HG02938 (cell line): Measurements from ENCODE around the gene LDLRAD3.

ENCODE experiments used
- ATAC-seq: cut with Tn5 transposase; IDR thresholded peaks from one replicate; pipeline ENCODE4 v1.9.1; 2021; ENCODE audit warnings: mild to moderate bottlenecking, moderate library complexity; ENCODE audit not compliant: unreplicated experiment

Gene LDLRAD3

DNA sequence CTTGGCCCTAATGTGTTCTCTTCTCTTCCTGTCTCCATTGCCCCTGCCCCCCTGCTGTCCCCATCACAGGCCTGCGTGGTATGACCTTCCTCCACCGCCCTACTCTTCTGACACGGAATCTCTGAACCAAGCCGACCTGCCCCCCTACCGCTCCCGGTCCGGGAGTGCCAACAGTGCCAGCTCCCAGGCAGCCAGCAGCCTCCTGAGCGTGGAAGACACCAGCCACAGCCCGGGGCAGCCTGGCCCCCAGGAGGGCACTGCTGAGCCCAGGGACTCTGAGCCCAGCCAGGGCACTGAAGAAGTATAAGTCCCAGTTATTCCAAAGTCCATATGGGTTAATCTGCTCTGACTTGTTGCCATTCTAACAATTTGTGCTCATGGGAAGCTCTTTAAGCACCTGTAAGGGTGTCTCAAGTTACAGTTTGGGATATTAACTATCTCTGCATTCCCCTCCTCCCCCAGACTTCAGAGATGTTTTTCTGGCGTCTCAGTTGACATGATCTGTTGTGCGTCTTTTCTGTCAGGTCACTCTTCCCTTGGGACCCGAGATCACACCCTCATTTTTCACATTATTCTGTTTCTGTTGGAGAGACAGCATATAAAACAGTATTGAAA, 285.3 kb downstream of the LDLRAD3 start:
- no peak for ATAC-seq

DNA sequence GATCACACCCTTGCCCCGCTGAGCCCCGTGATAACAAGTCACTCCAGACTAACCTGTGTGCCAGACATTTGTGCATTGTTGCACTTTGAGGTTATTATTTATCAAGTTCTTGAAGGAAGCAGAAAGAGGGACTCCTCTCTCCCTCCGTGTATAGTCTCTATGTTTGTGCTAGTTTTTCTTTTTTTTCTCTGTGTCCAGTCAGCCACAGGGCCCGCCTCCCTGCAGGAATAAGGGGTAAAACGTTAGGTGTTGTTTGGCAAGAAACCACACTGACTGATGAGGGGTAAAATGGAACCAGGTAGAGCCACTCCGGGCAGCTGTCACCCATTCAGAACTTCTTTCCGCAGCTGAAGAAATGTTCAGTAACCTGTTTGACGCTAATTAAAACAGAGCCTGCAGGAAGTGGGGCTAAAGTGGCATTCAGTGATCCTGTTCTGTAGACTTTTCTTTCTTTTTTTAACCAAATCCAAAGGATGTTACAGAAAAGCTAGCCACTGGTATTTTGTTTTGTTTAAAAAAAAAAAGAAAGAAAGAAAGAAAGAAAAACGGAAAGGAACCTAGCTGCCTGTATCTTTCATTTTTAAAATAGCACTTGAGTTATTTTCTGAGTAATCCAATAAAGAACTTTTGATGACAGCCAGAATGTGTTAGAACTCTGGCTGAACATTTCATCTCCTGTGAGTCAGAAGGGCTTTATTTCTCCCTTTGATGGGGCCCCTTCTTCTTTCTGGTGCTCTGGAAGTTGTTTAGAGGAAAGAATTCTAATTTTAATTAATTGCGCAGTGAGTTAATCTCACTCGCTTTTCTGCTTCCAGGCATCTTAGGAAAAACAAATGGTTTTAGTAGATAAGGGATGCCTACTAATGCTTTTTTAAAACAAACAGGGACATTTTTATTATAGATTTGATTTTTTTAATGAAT, 287.2 kb downstream of the LDLRAD3 start:
- ATAC-seq: no peak

DNA sequence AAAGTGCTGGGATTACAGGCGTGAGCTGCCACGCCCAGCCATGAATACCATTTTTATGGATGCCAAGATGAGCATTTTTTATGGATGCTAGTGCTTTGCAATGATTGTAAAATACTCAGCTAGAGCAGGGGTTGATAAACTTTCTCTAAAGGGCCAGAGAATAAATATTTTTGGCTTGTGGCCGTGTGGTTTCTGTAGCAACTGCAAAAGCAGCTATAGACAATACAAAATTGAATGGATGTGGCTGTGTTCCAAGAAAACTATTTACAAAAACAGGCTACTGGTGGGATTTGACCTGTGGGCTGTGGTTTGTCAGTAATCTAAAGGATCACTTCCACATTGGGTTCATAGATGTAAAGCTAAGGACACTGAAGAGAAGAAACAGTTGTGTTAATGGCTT, 289.3 kb downstream of the LDLRAD3 start:
- no peak for ATAC-seq

GRCh38 chr11:36234825-36235224, 291.0 kb downstream of the LDLRAD3 start:
- ATAC-seq: no peak

- no peak for ATAC-seq
Measured at GRCh38 chr11:36235750-36236149, 291.9 kb downstream of the LDLRAD3 start.

- no peak for ATAC-seq
Measured at GRCh38 chr11:36237391-36237790, 293.5 kb downstream of the LDLRAD3 start.

DNA sequence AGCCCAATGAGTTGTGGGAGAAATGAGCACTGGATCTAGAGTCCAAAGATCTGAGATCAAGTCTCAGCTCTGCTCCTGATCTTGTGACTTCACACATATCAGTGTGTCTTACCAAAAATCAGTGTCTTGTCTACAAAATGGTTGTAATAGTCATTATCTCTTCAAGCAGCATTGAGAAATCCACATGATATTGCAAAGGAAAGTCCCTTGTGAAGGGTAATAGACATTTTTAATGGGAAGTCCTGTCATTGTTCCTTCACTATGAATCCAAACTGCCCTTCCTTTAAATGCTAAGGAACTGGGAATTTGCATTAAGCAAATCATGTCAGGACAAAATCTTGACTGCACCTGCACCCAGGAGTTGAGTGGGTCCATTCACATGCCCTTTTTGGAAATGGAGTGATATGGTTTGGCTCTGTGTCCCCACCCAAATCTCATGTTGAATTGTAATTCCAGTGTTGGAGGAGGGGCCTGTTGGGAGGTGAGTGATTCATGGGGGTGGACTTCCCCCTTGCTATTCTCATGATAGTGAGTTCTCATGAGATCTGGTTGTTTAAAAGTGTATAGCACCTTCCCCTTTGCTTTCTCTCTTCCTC, 294.3 kb downstream of the LDLRAD3 start:
- no peak for ATAC-seq

DNA sequence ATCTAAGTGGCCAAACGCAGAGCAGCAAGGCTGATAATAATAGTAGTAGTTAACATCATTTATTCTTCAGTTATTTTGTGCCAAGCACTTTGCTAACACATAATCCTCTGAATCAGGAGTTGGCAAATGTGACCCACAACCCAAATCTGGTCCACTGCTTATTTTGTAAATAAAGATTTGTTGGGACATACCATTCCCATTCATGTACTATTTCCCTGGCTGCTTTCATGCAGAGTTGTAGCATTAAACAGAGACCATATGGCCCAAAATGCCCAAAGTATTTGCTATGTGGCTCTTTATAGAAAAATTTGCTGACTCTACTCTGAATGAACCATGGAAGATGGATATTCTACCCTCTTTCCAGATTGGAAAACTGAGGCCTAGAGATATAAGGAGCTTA, 295.0 kb downstream of the LDLRAD3 start:
- no peak for ATAC-seq

- ATAC-seq: no peak
Measured at GRCh38 chr11:36239636-36240035, 295.8 kb downstream of the LDLRAD3 start.

DNA sequence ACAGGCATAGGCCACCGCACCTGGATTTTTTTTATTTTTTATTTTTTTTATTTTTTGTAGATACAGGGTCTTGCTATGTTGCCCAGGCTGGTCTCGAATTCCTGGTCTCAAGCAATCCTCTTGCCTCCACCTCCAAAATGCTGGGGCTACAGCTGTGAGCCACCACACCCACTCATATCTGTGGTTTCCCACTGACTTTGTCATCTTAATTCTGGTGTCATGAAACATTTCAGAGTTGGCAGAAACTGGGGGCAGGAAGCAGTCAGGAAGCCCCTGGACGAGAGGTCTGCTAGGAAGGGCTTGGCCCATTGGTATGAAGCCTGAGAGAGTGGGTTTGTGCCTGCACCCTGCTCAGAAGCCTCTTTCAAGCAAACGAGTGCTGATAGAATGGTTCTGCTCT, 296.3 kb downstream of the LDLRAD3 start:
- no peak for ATAC-seq

DNA sequence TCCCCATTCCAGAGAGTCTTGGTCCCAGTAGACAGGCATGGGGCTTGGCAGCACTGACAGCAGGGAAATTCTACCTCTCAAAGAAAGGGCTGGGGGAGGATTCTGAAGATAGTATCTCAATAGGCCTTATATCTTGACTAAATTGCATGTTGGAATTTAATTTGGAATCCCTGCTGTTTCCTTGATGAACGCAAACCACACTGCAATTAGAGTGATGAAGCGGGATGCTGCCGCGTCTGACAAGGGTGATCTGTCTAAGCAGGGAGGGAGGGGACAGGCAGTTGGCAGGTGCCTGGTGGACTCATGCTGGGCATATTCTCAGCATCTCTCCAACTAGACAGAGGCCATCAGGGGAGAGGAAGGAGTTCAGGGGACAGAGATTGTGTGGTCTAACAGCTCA, 296.9 kb downstream of the LDLRAD3 start:
- ATAC-seq: no peak

DNA sequence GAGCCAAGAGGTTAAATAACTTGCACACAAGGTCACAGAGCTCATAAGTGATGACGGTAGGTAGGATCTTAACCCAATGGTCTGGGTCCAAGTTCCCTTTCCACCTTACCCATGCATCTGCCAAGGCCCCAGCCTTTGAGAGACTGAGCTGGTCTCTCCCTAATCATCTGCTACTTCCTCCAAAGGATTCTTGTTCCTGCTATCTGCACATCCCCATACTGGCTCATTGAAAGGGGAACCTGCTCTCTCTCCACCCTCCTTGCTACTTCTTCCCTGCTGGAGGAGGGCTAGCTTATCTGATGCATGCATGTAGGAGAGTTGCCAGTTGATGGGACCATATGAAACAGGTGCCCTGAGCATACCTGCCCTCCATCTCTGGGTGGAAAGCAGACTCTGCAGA, 297.6 kb downstream of the LDLRAD3 start:
- no peak for ATAC-seq

GRCh38 chr11:36243641-36244040, 299.8 kb downstream of the LDLRAD3 start:
- ATAC-seq: no peak

DNA sequence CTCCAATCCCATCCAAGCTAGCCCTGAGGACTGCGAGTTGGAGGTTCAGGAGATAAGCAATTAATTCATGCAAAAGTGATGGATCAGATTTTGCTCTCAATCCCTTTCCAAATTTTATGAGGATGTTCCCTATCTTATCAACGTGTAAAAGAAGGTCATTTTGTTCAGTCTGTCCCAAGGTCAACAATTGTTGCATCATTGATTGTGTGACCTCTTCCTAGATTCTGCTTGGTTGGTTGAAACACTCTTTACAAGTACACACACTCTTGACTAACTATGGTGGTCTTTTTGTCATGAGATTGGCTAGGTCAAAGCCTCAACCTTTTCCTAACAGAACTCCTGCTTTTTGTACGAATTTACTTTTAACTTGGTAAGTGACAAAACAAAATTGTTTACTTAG, 303.6 kb downstream of the LDLRAD3 start:
- no peak for ATAC-seq

- no peak for ATAC-seq
Measured at GRCh38 chr11:36248436-36248835, 304.6 kb downstream of the LDLRAD3 start.

- no peak for ATAC-seq
Measured at GRCh38 chr11:36249246-36249645, 305.4 kb downstream of the LDLRAD3 start.

DNA sequence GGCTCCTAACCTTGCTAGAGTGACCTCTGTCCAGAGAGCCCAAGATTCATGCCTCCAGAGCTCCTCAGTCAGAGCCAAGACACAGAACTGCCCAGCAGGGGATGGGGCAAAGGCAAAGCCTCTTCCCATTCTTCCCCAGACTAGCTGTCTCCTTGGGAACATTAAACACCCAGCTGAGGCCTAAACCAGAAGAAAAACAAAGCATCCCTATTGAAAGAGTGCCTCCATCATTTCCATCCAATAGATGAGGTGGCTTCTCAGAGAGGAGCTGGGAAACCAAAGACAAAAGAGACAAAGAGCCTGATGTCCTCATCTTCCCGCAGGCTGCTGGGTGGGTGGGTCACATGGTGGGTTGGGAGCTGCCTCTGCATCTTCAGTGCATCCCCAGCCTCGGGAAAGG, 308.0 kb downstream of the LDLRAD3 start:
- ATAC-seq: no peak

DNA sequence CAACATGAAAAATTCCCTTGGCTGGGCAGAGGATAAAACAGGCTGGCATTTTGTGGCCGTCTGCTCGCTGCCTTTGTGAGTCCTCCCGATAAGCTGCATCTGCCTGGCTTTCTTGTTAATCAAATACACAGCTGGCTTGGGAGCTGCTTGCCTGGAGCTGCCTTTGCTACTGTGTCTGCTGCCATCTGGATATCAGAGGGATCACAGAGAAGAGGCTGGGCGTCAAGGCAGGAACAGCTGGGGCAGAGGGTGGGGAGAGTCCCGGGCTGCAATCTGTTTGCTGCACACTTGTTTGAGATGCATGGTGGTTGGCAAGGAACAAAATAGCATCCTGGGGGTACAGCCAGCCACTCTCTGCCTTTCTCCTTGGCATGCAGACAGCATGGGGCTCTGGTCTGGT, 309.4 kb downstream of the LDLRAD3 start:
- no peak for ATAC-seq

DNA sequence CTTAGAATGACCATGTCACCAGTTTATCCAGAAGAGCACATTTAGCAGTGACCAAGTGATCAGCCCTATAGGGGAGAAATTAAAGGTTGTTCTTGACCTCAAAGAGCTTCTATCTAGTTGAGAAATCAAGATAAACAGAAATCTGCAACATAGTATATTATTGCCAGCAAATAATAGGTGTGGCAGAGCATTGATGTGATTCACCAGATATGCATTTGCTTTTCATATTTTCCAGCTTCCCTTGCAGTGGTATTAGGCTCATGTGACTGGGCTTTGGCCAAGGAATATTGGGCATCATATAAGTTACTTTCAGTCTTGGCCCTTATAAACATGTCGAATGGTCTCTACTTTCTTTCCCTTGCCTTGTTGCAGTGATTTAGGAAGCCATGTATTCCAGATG, 310.9 kb downstream of the LDLRAD3 start:
- ATAC-seq: no peak

GRCh38 chr11:36257351-36257750, 313.5 kb downstream of the LDLRAD3 start:
- no peak for ATAC-seq

DNA sequence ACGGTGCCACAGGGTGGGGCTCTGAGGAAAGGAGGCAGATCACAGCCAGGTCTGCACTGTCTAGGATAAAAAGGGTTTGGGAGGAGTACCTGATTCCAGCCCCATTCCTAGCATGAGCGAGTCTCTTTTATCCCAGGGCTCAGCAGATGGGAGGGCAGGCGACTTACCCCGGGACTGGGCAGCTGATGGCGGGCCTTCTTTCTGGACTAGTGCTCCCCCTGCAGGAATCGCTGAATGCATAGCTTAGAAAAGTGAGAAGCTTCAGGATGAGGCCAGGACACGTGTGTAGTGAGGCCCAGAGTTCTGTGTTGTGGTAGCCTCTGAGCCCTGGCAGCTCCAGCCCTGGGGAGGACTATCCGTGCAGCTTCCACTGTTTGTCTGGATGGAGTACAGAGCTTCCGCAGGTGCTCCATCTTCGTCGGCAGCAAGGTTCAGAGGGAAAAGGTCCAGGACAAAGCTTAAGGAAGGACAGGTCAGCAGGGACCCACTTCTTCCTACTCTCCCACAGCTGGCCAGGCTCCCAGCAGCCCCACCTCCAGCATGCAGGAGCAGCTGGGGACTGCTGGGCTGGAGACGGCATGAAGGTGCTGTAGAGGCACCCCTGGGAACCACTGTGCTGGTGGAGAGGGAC, 315.0 kb downstream of the LDLRAD3 start:
- no peak for ATAC-seq

DNA sequence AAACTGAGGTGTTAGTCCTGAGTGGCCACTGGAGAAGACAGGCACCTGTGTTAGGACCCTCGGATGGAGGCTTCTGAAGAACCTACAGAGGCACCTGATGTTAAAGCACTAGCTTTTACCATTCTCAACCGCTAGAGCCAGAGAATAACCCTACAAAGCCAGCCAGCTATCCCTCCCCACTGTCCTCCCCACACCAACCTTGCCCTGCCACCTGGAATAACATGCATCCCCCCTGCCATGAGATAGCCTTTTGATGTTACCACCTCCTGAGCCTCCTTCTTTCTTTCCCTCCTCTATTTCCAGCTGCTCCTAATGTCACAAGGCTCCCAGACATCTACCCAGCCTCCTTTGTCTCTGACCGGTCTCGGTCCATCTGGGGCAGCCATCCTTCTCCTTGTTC, 317.2 kb downstream of the LDLRAD3 start:
- no peak for ATAC-seq
